Esophagus muscularis mucosa (tissue), 4 donors: ENCODE results near the gene NPBWR2.

Source experiments
- CTCF ChIP-seq, 3 experiments: fragments of 200-600 bp in 2 of 3; fragments of 450-650 bp in 1 of 3; sonication (generic) in 2 of 3; IDR thresholded peaks; one replicate each; pipeline ENCODE4 v1.5.1; 2017 to 2019; ENCODE audit warnings: antibody characterized with exemption in 3 of 3, mild to moderate bottlenecking in 2 of 3, moderate library complexity in 1 of 3
- EP300 ChIP-seq: sonication (generic); formaldehyde crosslinking; IDR thresholded peaks from one replicate; pipeline ENCODE4 v1.6.1; 2017; ENCODE audit warnings: antibody characterized with exemption
- POLR2AphosphoS5 ChIP-seq, 2 donors: sonication (generic); formaldehyde crosslinking; IDR thresholded peaks; one replicate each; pipeline ENCODE4 v1.6.1; 2017; ENCODE audit warnings: antibody characterized with exemption in 2 of 2

- TF ChIP-seq CTCF (IDR thresholded peaks at IDR 0.05) (no peak), EP300 (no peak), POLR2AphosphoS5 (IDR thresholded peaks at IDR 0.05) (no peak)
Measured at GRCh38 chr20:64081624-64081964, 25.8 kb downstream of the NPBWR2 start.
